ENCODE results near the gene CDH8.
"Not testable (repeated sequence)": the region's sequence is repeated elsewhere in the genome, so short reads cannot be mapped to it uniquely, and the experiment has no call there.

CDH8 gene

GRCh38 chr16:61814726-61815347 lies 221.4 kb downstream of the CDH8 start:
- no peak for TF ChIP-seq CTCF (conservative IDR thresholded peaks at IDR 0.05; ENCODE audit: low read depth, low read length)
- Histone ChIP-seq H3K4me1 (ENCODE audit: low read depth, poor library complexity, severe bottlenecking) (no peaks in the 10 kb centered on the region), H3K27ac (no peak overlapping the region), H3K9ac (no peak overlapping the region), H3K4me3 (IDR thresholded peaks at IDR 0.05; ENCODE audit: insufficient read depth, low read depth, low read length) (no peak overlapping the region), H3K4me2 (no peak overlapping the region), H3K79me2 (ENCODE audit: insufficient read depth, low read depth) (no peaks in the 10 kb centered on the region), H3K27me3 (ENCODE audit: insufficient read depth, low read depth) (no peaks in the 10 kb centered on the region), H3K36me3 (ENCODE audit: insufficient read depth) (no peaks in the 10 kb centered on the region), H4K20me1 (ENCODE audit: insufficient read depth) (no peaks in the 10 kb centered on the region), H2AFZ (ENCODE audit: low read depth) (no peak overlapping the region)

- Histone ChIP-seq H3K9ac (no peak overlapping the region), H4K20me1 (ENCODE audit: insufficient read depth) (no peaks in the 10 kb centered on the region)
- TF ChIP-seq CTCF (conservative IDR thresholded peaks at IDR 0.05; ENCODE audit: low read depth, low read length): no peak
These were observed 222.9 kb downstream of the CDH8 start for GRCh38 chr16:61813339-61813738.

DNA sequence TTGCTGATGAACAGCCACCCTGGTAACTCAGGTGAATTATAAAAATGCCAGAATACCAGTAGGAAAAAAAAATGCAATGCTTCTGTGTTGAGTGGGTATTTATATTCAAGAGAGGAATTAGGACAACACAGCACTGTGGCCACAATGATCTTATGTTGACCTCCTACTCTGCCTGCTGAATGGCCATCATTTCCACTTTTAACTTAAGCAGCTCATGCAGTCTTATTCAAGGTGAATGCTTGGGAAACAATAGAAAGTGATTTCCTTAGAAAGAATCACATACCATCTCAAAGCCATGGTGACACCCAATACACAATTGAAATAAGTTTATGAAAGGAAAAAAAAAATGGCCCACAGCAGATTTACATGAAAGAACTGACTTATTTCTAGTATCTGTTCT lies 224.0 kb downstream of the CDH8 start:
- Histone ChIP-seq H3K4me2 (no peak overlapping the region), H3K79me2 (ENCODE audit: insufficient read depth, low read depth) (no peaks in the 10 kb centered on the region), H3K9ac (no peak overlapping the region), H4K20me1 (ENCODE audit: insufficient read depth) (no peaks in the 10 kb centered on the region), H2AFZ (ENCODE audit: low read depth) (no peak overlapping the region), H3K27ac (no peak overlapping the region), H3K27me3 (ENCODE audit: insufficient read depth, low read depth) (no peaks in the 10 kb centered on the region), H3K4me1 (ENCODE audit: low read depth, poor library complexity, severe bottlenecking) (no peaks in the 10 kb centered on the region), H3K4me3 (IDR thresholded peaks at IDR 0.05; ENCODE audit: insufficient read depth, low read depth, low read length) (no peak overlapping the region), H3K36me3 (ENCODE audit: insufficient read depth) (no peaks in the 10 kb centered on the region)
- no peak for TF ChIP-seq CTCF (conservative IDR thresholded peaks at IDR 0.05; ENCODE audit: low read depth, low read length)

More at GRCh38 chr16:61813339-61813738, 222.9 kb downstream of the CDH8 start:
- no peaks in the 10 kb centered on the region for H3K4me1 ChIP-seq (ENCODE audit: low read depth, poor library complexity, severe bottlenecking)
- H3K79me2 ChIP-seq (ENCODE audit: insufficient read depth, low read depth): no peaks in the 10 kb centered on the region
- no peaks in the 10 kb centered on the region for H3K27me3 ChIP-seq (ENCODE audit: insufficient read depth, low read depth)
- no peak overlapping the region for H3K4me2 ChIP-seq
- H3K4me3 ChIP-seq (IDR thresholded peaks at IDR 0.05; ENCODE audit: insufficient read depth, low read depth, low read length): no peak overlapping the region
- H2AFZ ChIP-seq (ENCODE audit: low read depth): no peak overlapping the region
- no peak overlapping the region for H3K27ac ChIP-seq
- no peaks in the 10 kb centered on the region for H3K36me3 ChIP-seq (ENCODE audit: insufficient read depth)

- no peaks in the 10 kb centered on the region for H4K20me1 ChIP-seq (ENCODE audit: insufficient read depth)
- H3K27ac ChIP-seq: no peak overlapping the region
- no peak overlapping the region for H3K4me3 ChIP-seq (IDR thresholded peaks at IDR 0.05; ENCODE audit: insufficient read depth, low read depth, low read length)
- H2AFZ ChIP-seq (ENCODE audit: low read depth): no peak overlapping the region
- no peaks in the 10 kb centered on the region for H3K79me2 ChIP-seq (ENCODE audit: insufficient read depth, low read depth)
- H3K4me1 ChIP-seq (ENCODE audit: low read depth, poor library complexity, severe bottlenecking): no peaks in the 10 kb centered on the region
- no peak overlapping the region for H3K9ac ChIP-seq
- H3K36me3 ChIP-seq (ENCODE audit: insufficient read depth): no peaks in the 10 kb centered on the region
- H3K27me3 ChIP-seq (ENCODE audit: insufficient read depth, low read depth): no peaks in the 10 kb centered on the region
- no peak for TF ChIP-seq CTCF (conservative IDR thresholded peaks at IDR 0.05; ENCODE audit: low read depth, low read length)
- no peak overlapping the region for H3K4me2 ChIP-seq
These were observed 228.7 kb downstream of the CDH8 start for GRCh38 chr16:61807551-61807950.

DNA sequence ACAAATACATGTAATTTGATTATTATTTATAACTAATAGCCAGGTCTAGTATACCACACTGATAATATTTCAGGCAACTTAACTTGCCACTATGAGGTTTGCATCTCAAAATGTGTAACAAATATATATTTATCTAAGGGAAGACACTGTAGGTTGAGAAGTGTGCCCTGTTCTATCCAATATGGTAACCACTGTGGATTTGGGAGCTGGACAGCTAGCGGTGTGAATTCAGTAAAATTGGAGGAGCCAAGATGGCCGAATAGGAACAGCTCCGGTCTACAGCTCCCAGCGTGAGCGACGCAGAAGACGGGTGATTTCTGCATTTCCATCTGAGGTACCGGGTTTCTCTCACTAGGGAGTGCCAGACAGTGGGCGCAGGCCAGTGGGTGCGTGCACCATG lies 235.0 kb downstream of the CDH8 start:
- H3K27ac ChIP-seq; H3K9ac ChIP-seq; H3K36me3 ChIP-seq (ENCODE audit: insufficient read depth); H4K20me1 ChIP-seq (ENCODE audit: insufficient read depth); H3K4me3 ChIP-seq (IDR thresholded peaks at IDR 0.05; ENCODE audit: insufficient read depth, low read depth, low read length); H2AFZ ChIP-seq (ENCODE audit: low read depth); H3K4me1 ChIP-seq (ENCODE audit: low read depth, poor library complexity, severe bottlenecking); H3K27me3 ChIP-seq (ENCODE audit: insufficient read depth, low read depth); H3K79me2 ChIP-seq (ENCODE audit: insufficient read depth, low read depth); H3K4me2 ChIP-seq: not testable (repeated sequence)
